ENCODE measurements around the gene LHPP. TPM values are rescaled to one million over a fixed set of nuclear protein-coding genes. Genes with fewer than 3 reads are reported as not detected.

The LHPP gene
- total RNA-seq, 1 donor from 2014 or later, result 18.8 TPM

GRCh38 chr10:124644236-124644635 is 182.6 kb downstream of the LHPP start:
- no peak overlapping the region for H3K4me3 Mint-ChIP-seq (ENCODE audit: unreplicated experiment)
- TF ChIP-seq CTCF (IDR thresholded peaks at IDR 0.05), result no peak
- H3K27me3 Mint-ChIP-seq (ENCODE audit: unreplicated experiment), result no peaks in the 10 kb centered on the region
- no peaks in the 10 kb centered on the region for H3K36me3 Mint-ChIP-seq (ENCODE audit: unreplicated experiment)
- H3K27ac Mint-ChIP-seq (ENCODE audit: unreplicated experiment), result no peak overlapping the region
- DNase-seq (ENCODE audit: extremely low spot score, unreplicated experiment), result no peak
- H3K9me3 Mint-ChIP-seq (ENCODE audit: unreplicated experiment), result no peaks in the 10 kb centered on the region
- peaks cover 33% of the 10 kb centered on the region for H3K4me1 Mint-ChIP-seq (ENCODE audit: unreplicated experiment)

- H3K27ac Mint-ChIP-seq (ENCODE audit: unreplicated experiment), result no peak overlapping the region
- DNase-seq (ENCODE audit: extremely low spot score, unreplicated experiment), result no peak
- TF ChIP-seq CTCF (IDR thresholded peaks at IDR 0.05), result no peak
- no peaks in the 10 kb centered on the region for H3K36me3 Mint-ChIP-seq (ENCODE audit: unreplicated experiment)
- H3K4me1 Mint-ChIP-seq (ENCODE audit: unreplicated experiment), result peaks cover 33% of the 10 kb centered on the region
- no peaks in the 10 kb centered on the region for H3K27me3 Mint-ChIP-seq (ENCODE audit: unreplicated experiment)
- H3K4me3 Mint-ChIP-seq (ENCODE audit: unreplicated experiment), result no peak overlapping the region
- H3K9me3 Mint-ChIP-seq (ENCODE audit: unreplicated experiment), result no peaks in the 10 kb centered on the region
These were observed 183.3 kb downstream of the LHPP start for GRCh38 chr10:124644771-124645415.

- H3K4me1 Mint-ChIP-seq (ENCODE audit: unreplicated experiment), result peaks cover 31% of the 10 kb centered on the region
- H3K4me3 Mint-ChIP-seq (ENCODE audit: unreplicated experiment), result no peak overlapping the region
These were observed 184.0 kb downstream of the LHPP start for GRCh38 chr10:124645467-124646095.

GRCh38 chr10:124646483-124647352 is 185.1 kb downstream of the LHPP start:
- Mint-ChIP-seq H3K4me1 (ENCODE audit: unreplicated experiment) (peaks cover 21% of the 10 kb centered on the region), H3K36me3 (ENCODE audit: unreplicated experiment) (no peaks in the 10 kb centered on the region), H3K9me3 (ENCODE audit: unreplicated experiment) (no peaks in the 10 kb centered on the region), H3K4me3 (ENCODE audit: unreplicated experiment) (no peak overlapping the region), H3K27me3 (ENCODE audit: unreplicated experiment) (no peaks in the 10 kb centered on the region), H3K27ac (ENCODE audit: unreplicated experiment) (no peak overlapping the region)
- TF ChIP-seq CTCF (IDR thresholded peaks at IDR 0.05), result no peak
- DNase-seq (ENCODE audit: extremely low spot score, unreplicated experiment), result no peak

More at GRCh38 chr10:124645467-124646095, 184.0 kb downstream of the LHPP start:
- no peak for TF ChIP-seq CTCF (IDR thresholded peaks at IDR 0.05)
- Mint-ChIP-seq H3K9me3 (ENCODE audit: unreplicated experiment) (no peaks in the 10 kb centered on the region), H3K27ac (ENCODE audit: unreplicated experiment) (no peak overlapping the region), H3K27me3 (ENCODE audit: unreplicated experiment) (no peaks in the 10 kb centered on the region), H3K36me3 (ENCODE audit: unreplicated experiment) (no peaks in the 10 kb centered on the region)
- no peak for DNase-seq (ENCODE audit: extremely low spot score, unreplicated experiment)

All from osteocyte (in vitro differentiated cells).